Measurements from ENCODE around the gene NOM1.

- no peak for TF ChIP-seq EZH2 (IDR thresholded peaks at IDR 0.05; ENCODE audit: insufficient read depth, poor library complexity, severe bottlenecking)
- no peak for TF ChIP-seq EZH2phosphoT487 (IDR thresholded peaks at IDR 0.05; ENCODE audit: insufficient read depth, low read depth)
Observed at GRCh38 chr7:156962145-156962544, 12.6 kb downstream of the NOM1 start.
